GM12891 (cell line): ENCODE data around the gene USP48.

ENCODE experiments used
- POLR2AphosphoS5 ChIP-seq: IDR thresholded peaks from 2 replicates; pipeline ENCODE4 v1.6.1; 2011; ENCODE audit warnings: low read depth, low read length, control low read depth
- SPI1 ChIP-seq: IDR thresholded peaks from 2 replicates; pipeline ENCODE4 v1.6.1; 2011; ENCODE audit warnings: low read depth, low read length, control low read depth
- TAF1 ChIP-seq: IDR thresholded peaks from 2 replicates; pipeline ENCODE4 v1.6.1; 2011; ENCODE audit warnings: low read depth, low read length, control low read depth

- TF ChIP-seq TAF1, result no peak
- no peak for TF ChIP-seq POLR2AphosphoS5
- no peak for TF ChIP-seq SPI1
These were observed 19.1 kb downstream of the USP48 start for GRCh38 chr1:21763694-21764419.
